WTC11 (cell line): ENCODE results near the gene SND1. TPM values are rescaled to one million over a fixed set of nuclear protein-coding genes. Genes with fewer than 3 reads are reported as not detected.

Experiments
- ATAC-seq: fragments of 200-7000 bp; cut with Tn5 transposase; 2 replicates; pipeline ENCODE4 v1.10.0; 2021; ENCODE audit warnings: mild to moderate bottlenecking, moderate library complexity
- CTCF ChIA-PET: fragments of 300-600 bp; sonication (Branson Sonifier 250); formaldehyde crosslinking; loops from one replicate; lab custom pipeline; 2021; ENCODE audit warnings: antibody characterized with exemption; lab: Charles Lee
- POLR2A ChIA-PET: fragments of 350-600 bp; sonication (Branson Sonifier 250); formaldehyde crosslinking; loops from one replicate; lab custom pipeline; 2021; ENCODE audit warnings: antibody characterized with exemption; lab: Charles Lee
- DNase-seq: peaks from one replicate; pipeline ENCODE4 v3.0.0; 2021; ENCODE audit warnings: low spot score
- H3K27ac Mint-ChIP-seq: 2 replicates; pipeline ENCODE4 v1.8.0; 2021; ENCODE audit warnings: mixed read lengths
- H3K27me3 Mint-ChIP-seq: 2 replicates; pipeline ENCODE4 v1.8.0; 2021; ENCODE audit warnings: low read depth, mild to moderate bottlenecking, moderate library complexity, mixed read lengths
- H3K36me3 Mint-ChIP-seq: 2 replicates; pipeline ENCODE4 v1.8.0; 2021; ENCODE audit warnings: mixed read lengths
- H3K4me1 Mint-ChIP-seq: 2 replicates; pipeline ENCODE4 v1.8.0; 2022; ENCODE audit warnings: mixed read lengths
- H3K4me3 Mint-ChIP-seq: 2 replicates; pipeline ENCODE4 v1.8.0; 2021; ENCODE audit warnings: mild to moderate bottlenecking, moderate library complexity, mixed read lengths
- H3K9me3 Mint-ChIP-seq: 2 replicates; pipeline ENCODE4 v1.8.0; 2021; ENCODE audit warnings: mixed read lengths
- AR ChIP-seq: fragments of 250-450 bp; sonication (Bioruptor Pico); IDR thresholded peaks from 2 replicates; pipeline ENCODE4 v1.9.0; 2021; ENCODE audit warnings: mild to moderate bottlenecking
- ATF6 ChIP-seq: sonication (generic); formaldehyde crosslinking; IDR thresholded peaks from 2 replicates; pipeline ENCODE4 v1.8.1; 2023; ENCODE audit warnings: mild to moderate bottlenecking, missing genetic modification reagents
- CBFB ChIP-seq: sonication (generic); formaldehyde crosslinking; IDR thresholded peaks from 2 replicates; pipeline ENCODE4 v1.8.1; 2022; ENCODE audit warnings: mild to moderate bottlenecking, low read depth, missing genetic modification reagents
- ELF4 ChIP-seq: sonication (generic); formaldehyde crosslinking; IDR thresholded peaks from 2 replicates; pipeline ENCODE4 v1.8.1; 2022; ENCODE audit warnings: low read depth, mild to moderate bottlenecking, moderate library complexity, missing genetic modification reagents
- ESRRA ChIP-seq: sonication (generic); formaldehyde crosslinking; IDR thresholded peaks from 2 replicates; pipeline ENCODE4 v1.8.1; 2022; ENCODE audit warnings: mild to moderate bottlenecking, missing genetic modification reagents, borderline replicate concordance
- FOXK1 ChIP-seq: sonication (generic); formaldehyde crosslinking; IDR thresholded peaks from 2 replicates; pipeline ENCODE4 v1.8.0; 2022; ENCODE audit warnings: mild to moderate bottlenecking, moderate library complexity, missing genetic modification reagents
- GABPB1 ChIP-seq: sonication (generic); formaldehyde crosslinking; IDR thresholded peaks from 2 replicates; pipeline ENCODE4 v1.8.1; 2023; ENCODE audit warnings: mild to moderate bottlenecking, missing genetic modification reagents
- GRHL2 ChIP-seq: fragments of 250-450 bp; sonication (Bioruptor Pico); IDR thresholded peaks from 2 replicates; pipeline ENCODE4 v1.8.0; 2022; ENCODE audit warnings: mild to moderate bottlenecking, moderate library complexity; ENCODE audit not compliant: insufficient replicate concordance, severe bottlenecking
- JAZF1 ChIP-seq: fragments of 250-450 bp; sonication (Bioruptor Pico); IDR thresholded peaks from 2 replicates; pipeline ENCODE4 v1.9.0; 2021; ENCODE audit warnings: moderate library complexity, mild to moderate bottlenecking, inconsistent platforms
- JUN ChIP-seq: sonication (generic); formaldehyde crosslinking; IDR thresholded peaks from 2 replicates; pipeline ENCODE4 v1.8.0; 2023; ENCODE audit warnings: mild to moderate bottlenecking, missing genetic modification reagents
- NR1H2 ChIP-seq: sonication (generic); formaldehyde crosslinking; IDR thresholded peaks from 2 replicates; pipeline ENCODE4 v1.9.0; 2021; ENCODE audit warnings: mild to moderate bottlenecking, moderate library complexity, missing genetic modification reagents
- PRRX2 ChIP-seq: fragments of 250-450 bp; sonication (Bioruptor Pico); IDR thresholded peaks from 2 replicates; pipeline ENCODE4 v1.8.0; 2021; ENCODE audit warnings: mild to moderate bottlenecking
- SMAD3 ChIP-seq: sonication (generic); formaldehyde crosslinking; IDR thresholded peaks from 2 replicates; pipeline ENCODE4 v1.8.0; 2022; ENCODE audit warnings: missing genetic modification reagents, mild to moderate bottlenecking, borderline replicate concordance
- TEAD4 ChIP-seq: sonication (generic); formaldehyde crosslinking; IDR thresholded peaks from 2 replicates; pipeline ENCODE4 v1.8.0; 2022; ENCODE audit warnings: mild to moderate bottlenecking, missing genetic modification reagents
- ZNF232 ChIP-seq: sonication (generic); formaldehyde crosslinking; IDR thresholded peaks from 2 replicates; pipeline ENCODE4 v1.8.0; 2022; ENCODE audit warnings: mild to moderate bottlenecking, missing genetic modification reagents
- ZNF263 ChIP-seq: sonication (generic); formaldehyde crosslinking; IDR thresholded peaks from 2 replicates; pipeline ENCODE4 v1.8.1; 2022; ENCODE audit warnings: low read depth, mild to moderate bottlenecking, moderate library complexity, missing genetic modification reagents
- ZNF317 ChIP-seq: sonication (generic); formaldehyde crosslinking; IDR thresholded peaks from 2 replicates; pipeline ENCODE4 v1.8.1; 2023; ENCODE audit warnings: low read depth, mild to moderate bottlenecking, moderate library complexity, missing genetic modification reagents, borderline replicate concordance
- ZNF396 ChIP-seq: fragments of 250-450 bp; sonication (Bioruptor Pico); IDR thresholded peaks from 2 replicates; pipeline ENCODE4 v1.8.0; 2021; ENCODE audit warnings: mild to moderate bottlenecking, moderate library complexity, borderline replicate concordance
- total RNA-seq: library from RNA; stranded (reverse); gene quantifications from 3 replicates; pipeline ENCODE4 v1.2.3, GENCODE V29; 2021
- TF ChIP-seq, protein P1 (sequence below): fragments of 250-450 bp; sonication (Bioruptor Pico); conservative IDR thresholded peaks from 2 replicates; pipeline ENCODE4 v1.9.0; 2021; ENCODE audit warnings: mild to moderate bottlenecking
- TF ChIP-seq, protein P2 (sequence below): sonication (generic); formaldehyde crosslinking; IDR thresholded peaks from 2 replicates; pipeline ENCODE4 v1.8.1; 2023; ENCODE audit warnings: mild to moderate bottlenecking, moderate library complexity, missing genetic modification reagents
- TF ChIP-seq, protein P3 (sequence below): fragments of 250-450 bp; sonication (Bioruptor Pico); IDR thresholded peaks from 2 replicates; pipeline ENCODE4 v2.1.2; 2022; ENCODE audit warnings: mild to moderate bottlenecking, moderate library complexity

The SND1 gene
- total RNA-seq, 1 experiment from 2014 or later = 261 TPM

- ChIA-PET CTCF (interaction anchor here (3.5 kb wide), 1 partner anchor 12 kb away, joined by 19 read pairs; no protein-coding TSS in a partner anchor), POLR2A (no interaction called here)
- H3K4me3 Mint-ChIP-seq = no peak overlapping the region
- no peak for DNase-seq
- peaks cover 2% of the 10 kb centered on the region; the same call in 1 of the 2 replicates for H3K36me3 Mint-ChIP-seq
- no peak overlapping the region for H3K27ac Mint-ChIP-seq
- ATAC-seq = no peak
- peaks cover 47% of the 10 kb centered on the region for H3K4me1 Mint-ChIP-seq
- no peaks in the 10 kb centered on the region for H3K27me3 Mint-ChIP-seq
- H3K9me3 Mint-ChIP-seq = no peaks in the 10 kb centered on the region
- TF ChIP-seq ATF6 (CRISPR knock-in tag) = no peak
- no peak for TF ChIP-seq SMAD3
- no peak for TF ChIP-seq CBFB
- TF ChIP-seq PRRX2 (CRISPR knock-in tag) = no peak
- TF ChIP-seq GABPB1 (CRISPR knock-in tag) = no peak
- TF ChIP-seq, protein P1, sequence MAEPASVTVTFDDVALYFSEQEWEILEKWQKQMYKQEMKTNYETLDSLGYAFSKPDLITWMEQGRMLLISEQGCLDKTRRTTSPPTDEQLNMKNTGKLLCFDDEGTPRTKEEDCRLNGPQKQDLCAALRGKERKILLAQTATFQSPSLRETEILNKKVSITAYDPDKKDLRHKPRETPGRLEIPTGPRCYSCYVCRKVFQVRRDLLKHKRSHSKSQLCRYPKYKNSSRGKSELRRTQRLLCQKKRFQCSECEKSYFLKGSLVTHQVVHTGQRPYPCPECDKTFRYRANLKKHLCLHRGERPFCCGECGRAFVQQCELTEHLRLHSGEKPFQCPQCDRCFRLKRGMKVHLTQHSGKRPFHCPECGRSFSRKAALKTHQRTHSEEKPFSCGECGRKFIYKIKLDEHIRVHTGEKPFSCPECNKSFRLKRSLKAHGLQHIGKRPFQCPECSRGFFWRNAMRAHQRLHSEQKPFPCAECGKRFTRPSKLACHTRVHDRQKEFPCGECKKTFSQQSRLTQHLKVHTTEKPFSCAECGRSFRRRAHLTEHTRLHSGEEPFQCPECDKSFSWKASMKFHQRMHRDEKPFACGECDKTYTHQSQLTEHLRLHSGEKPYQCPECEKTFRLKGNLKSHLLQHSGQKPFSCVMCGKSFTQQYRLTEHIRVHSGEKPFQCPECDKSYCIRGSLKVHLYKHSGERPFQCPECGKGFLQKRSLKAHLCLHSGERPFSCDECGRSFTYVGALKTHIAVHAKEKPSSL (CRISPR knock-in tag) = no peak
- no peak for TF ChIP-seq JUN (CRISPR knock-in tag)
- TF ChIP-seq ZNF396 = no peak
- TF ChIP-seq JAZF1 (CRISPR knock-in tag) = no peak
- TF ChIP-seq FOXK1 = no peak
Observed at GRCh38 chr7:127803626-127804025, 151.6 kb downstream of the SND1 start.

- ChIA-PET POLR2A (no interaction called here), CTCF (interaction anchor here (2.0 kb wide), 1 partner anchor 15 kb away, joined by 12 read pairs; no protein-coding TSS in a partner anchor)
- no peaks in the 10 kb centered on the region for H3K27me3 Mint-ChIP-seq
- H3K9me3 Mint-ChIP-seq = no peaks in the 10 kb centered on the region
- H3K27ac Mint-ChIP-seq = peak overlapping the region; percentile 32
- ATAC-seq (peak; percentile 9; the same call in 1 of the 2 replicates), DNase-seq (no peak)
- H3K4me3 Mint-ChIP-seq = no peak overlapping the region
- peaks cover 4% of the 10 kb centered on the region; the same call in 1 of the 2 replicates for H3K36me3 Mint-ChIP-seq
- H3K4me1 Mint-ChIP-seq = peaks cover 67% of the 10 kb centered on the region
- TF ChIP-seq NR1H2 (CRISPR knock-in tag) = no peak
- TF ChIP-seq GRHL2 = no peak
- no peak for TF ChIP-seq AR
- TF ChIP-seq ATF6 (CRISPR knock-in tag) = no peak
- TF ChIP-seq ELF4 = no peak
- no peak for TF ChIP-seq ZNF317 (CRISPR knock-in tag)
- TF ChIP-seq, protein P2, sequence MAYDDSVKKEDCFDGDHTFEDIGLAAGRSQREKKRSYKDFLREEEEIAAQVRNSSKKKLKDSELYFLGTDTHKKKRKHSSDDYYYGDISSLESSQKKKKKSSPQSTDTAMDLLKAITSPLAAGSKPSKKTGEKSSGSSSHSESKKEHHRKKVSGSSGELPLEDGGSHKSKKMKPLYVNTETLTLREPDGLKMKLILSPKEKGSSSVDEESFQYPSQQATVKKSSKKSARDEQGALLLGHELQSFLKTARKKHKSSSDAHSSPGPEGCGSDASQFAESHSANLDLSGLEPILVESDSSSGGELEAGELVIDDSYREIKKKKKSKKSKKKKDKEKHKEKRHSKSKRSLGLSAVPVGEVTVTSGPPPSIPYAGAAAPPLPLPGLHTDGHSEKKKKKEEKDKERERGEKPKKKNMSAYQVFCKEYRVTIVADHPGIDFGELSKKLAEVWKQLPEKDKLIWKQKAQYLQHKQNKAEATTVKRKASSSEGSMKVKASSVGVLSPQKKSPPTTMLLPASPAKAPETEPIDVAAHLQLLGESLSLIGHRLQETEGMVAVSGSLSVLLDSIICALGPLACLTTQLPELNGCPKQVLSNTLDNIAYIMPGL (CRISPR knock-in tag) = no peak
- no peak for TF ChIP-seq TEAD4 (CRISPR knock-in tag)
- TF ChIP-seq, protein P3, sequence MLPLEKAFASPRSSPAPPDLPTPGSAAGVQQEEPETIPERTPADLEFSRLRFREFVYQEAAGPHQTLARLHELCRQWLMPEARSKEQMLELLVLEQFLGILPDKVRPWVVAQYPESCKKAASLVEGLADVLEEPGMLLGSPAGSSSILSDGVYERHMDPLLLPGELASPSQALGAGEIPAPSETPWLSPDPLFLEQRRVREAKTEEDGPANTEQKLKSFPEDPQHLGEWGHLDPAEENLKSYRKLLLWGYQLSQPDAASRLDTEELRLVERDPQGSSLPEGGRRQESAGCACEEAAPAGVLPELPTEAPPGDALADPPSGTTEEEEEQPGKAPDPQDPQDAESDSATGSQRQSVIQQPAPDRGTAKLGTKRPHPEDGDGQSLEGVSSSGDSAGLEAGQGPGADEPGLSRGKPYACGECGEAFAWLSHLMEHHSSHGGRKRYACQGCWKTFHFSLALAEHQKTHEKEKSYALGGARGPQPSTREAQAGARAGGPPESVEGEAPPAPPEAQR (CRISPR knock-in tag) = no peak
- TF ChIP-seq, protein P1 (CRISPR knock-in tag) = no peak
- no peak for TF ChIP-seq ESRRA (CRISPR knock-in tag)
- no peak for TF ChIP-seq ZNF232 (CRISPR knock-in tag)
- no peak for TF ChIP-seq ZNF263 (CRISPR knock-in tag)
Observed at GRCh38 chr7:127807340-127807739, 155.3 kb downstream of the SND1 start.
